Aorta (tissue), 5 donors: Measurements from ENCODE around the gene TMEM253. TPM values are rescaled to one million over a fixed set of nuclear protein-coding genes. Genes with fewer than 3 reads are reported as not detected.

Source experiments
- ATAC-seq: fragments of 200-7000 bp; cut with Tn5 transposase; one replicate; pipeline ENCODE4 v1.9.1; 2022; ENCODE audit warnings: moderate library complexity; ENCODE audit not compliant: low FRiP score
- DNase-seq, 2 donors: peaks; one replicate each; pipeline ENCODE4 v3.0.0-alpha.2; 2020
- H3K27ac ChIP-seq, 2 donors: one replicate each; pipeline ENCODE4 v1.5.1; 2013; ENCODE audit warnings: low read length in 2 of 2, mild to moderate bottlenecking in 2 of 2, moderate library complexity in 2 of 2, control low read depth in 1 of 2, inconsistent platforms in 1 of 2, low read depth in 1 of 2
- H3K27me3 ChIP-seq, 2 donors: one replicate each; pipeline ENCODE4 v1.6.1; 2013; ENCODE audit warnings: control low read depth in 1 of 2, low read length in 1 of 2, mild to moderate bottlenecking in 1 of 2, moderate library complexity in 1 of 2; ENCODE audit not compliant: insufficient read depth in 2 of 2, control insufficient read depth in 1 of 2
- H3K36me3 ChIP-seq, 2 donors: one replicate each; pipeline ENCODE4 v1.6.1; 2013; ENCODE audit warnings: control low read depth in 1 of 2, low read length in 1 of 2, mild to moderate bottlenecking in 1 of 2; ENCODE audit not compliant: insufficient read depth in 2 of 2, control insufficient read depth in 1 of 2
- H3K4me1 ChIP-seq, 2 donors: one replicate each; pipeline ENCODE4 v1.6.1; 2013; ENCODE audit warnings: low read length in 2 of 2, control low read depth in 1 of 2, mild to moderate bottlenecking in 1 of 2, moderate library complexity in 1 of 2; ENCODE audit not compliant: insufficient read depth in 2 of 2, control insufficient read depth in 1 of 2
- H3K4me3 ChIP-seq, 2 donors: one replicate each; pipeline ENCODE4 v1.5.1; 2013; ENCODE audit warnings: low read length in 2 of 2, control low read depth in 1 of 2, mild to moderate bottlenecking in 1 of 2
- H3K9me3 ChIP-seq: one replicate; pipeline ENCODE4 v1.6.1; 2013; ENCODE audit warnings: mild to moderate bottlenecking, low read length; ENCODE audit not compliant: control insufficient read depth
- WGBS, 2 donors: extraction: QIAGEN DNeasy Blood & Tissue Kit; methylation state at CpG; one replicate each; pipeline ENCODE4 v1.1.7; 2013; 5-methylcytosine and 5-hydroxymethylcytosine counted together
- intact Hi-C, 2 donors: fragments of 100-400 bp; cut with DNase I; formaldehyde crosslinking; loops; one replicate each; pipeline versions ENCODE4 v1.14.2 to v1.15.0; 2022
- polyA plus RNA-seq, 2 donors: library from polyadenylated mRNA; stranded (reverse); fragments of 200-250 nt; gene quantifications; one replicate each; pipeline ENCODE4 v1.2.3, GENCODE V29; 2013
- total RNA-seq, 2 donors: library from RNA; stranded (reverse); fragmentation: NEBNext Ultra II Directional; extraction: Animal tissue kit (Norgen Biotek cat#: 25700); gene quantifications; one replicate each; pipeline ENCODE4 v1.2.1, GENCODE V29; 2021
- donor health status: healthy with polysubstance abuse.
- donor health status: Bipolar disorder and iron deficiency.
- donor health status: DM: no; HTN: no; CAD: no.
- donor health status: DM: no; HTN: no; CAD: no.
- donor health status: DM: yes; HTN: yes; CAD: no.

TMEM253 gene
- total and polyA plus RNA-seq, 4 donors: 0.64 to 6.4 TPM; not detected in 2

DNA sequence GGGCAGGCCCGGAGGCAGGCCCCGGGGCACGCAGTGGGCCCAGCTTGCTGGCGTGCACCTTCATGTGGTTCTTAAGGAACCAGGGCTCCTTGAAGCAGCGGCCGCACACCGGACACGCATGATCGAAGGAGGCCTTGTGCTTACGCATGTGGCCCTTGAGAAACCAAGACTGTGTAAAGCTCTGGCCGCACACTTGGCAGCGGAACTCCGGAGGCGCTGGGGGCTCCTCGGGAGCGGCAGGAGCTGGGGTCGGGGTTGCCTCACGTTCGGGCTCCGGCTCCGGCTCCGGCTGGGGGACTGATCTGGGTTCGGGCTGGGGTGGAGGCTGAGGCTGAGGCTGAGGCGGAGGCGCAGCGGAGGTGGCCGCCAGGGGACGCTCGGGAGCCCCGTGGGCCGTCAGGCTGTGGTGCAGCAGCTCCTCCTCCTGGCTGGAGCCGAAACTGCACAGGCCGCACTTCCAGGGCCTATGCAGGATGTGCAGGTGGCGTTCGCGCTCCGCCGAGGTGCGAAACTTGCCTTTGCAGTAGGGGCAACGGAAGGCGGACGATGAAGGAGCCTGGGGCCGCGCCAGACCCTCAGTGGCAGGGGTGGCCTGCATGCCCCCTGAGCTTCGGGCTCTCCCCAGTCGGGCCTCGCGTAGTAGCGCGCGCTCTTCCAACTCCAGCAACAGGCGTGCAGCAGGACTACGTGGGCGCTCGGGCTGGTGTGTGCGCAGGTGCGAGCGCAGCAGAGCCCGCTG, 8.4 kb upstream of the TMEM253 start:
- no peaks in the 10 kb centered on the region for H3K27me3 ChIP-seq
- H3K4me3 ChIP-seq: no peak overlapping the region
- no peaks in the 10 kb centered on the region for H3K4me1 ChIP-seq
- WGBS, 2 donors: 41 to 42% methylated on average over 58 to 59 of the region's 59 CpGs
- DNase-seq (peak; percentile 89 to 97), ATAC-seq (peak; percentile 93)
- intact Hi-C loops: loop anchor here (1.0 to 5.0 kb wide), 5 partner anchors 23 to 78 kb away; partner anchors contain the start of gene NDRG2 (in 1 of the 2)
- H3K36me3 ChIP-seq: peaks cover 0 to 5% of the 10 kb centered on the region in 2 donors
- no peak overlapping the region for H3K27ac ChIP-seq
- H3K9me3 ChIP-seq: no peaks in the 10 kb centered on the region

DNA sequence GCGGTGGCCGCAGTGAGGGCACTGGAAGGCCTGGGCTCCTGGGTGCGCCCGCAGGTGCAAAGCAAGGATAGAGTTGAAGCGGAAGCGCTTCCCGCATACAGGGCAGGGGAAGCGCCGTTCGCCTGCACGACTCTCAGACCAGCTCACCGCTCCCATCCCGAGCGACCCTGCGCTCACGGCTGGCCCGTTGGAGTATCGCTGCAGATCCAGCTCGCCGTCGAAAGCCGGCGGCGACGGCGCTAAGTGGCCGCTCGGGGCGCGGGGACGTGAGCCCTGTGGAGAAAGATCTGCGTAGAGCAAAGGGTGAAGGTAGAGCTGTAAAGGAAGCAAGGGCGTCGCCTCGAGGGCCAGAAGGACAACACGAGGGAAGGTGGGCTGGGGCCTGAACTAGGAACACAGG, 7.8 kb upstream of the TMEM253 start:
- no peak overlapping the region for H3K27ac ChIP-seq
- H3K27me3 ChIP-seq: no peaks in the 10 kb centered on the region
- H3K4me3 ChIP-seq: no peak overlapping the region
- H3K4me1 ChIP-seq: no peaks in the 10 kb centered on the region
- H3K36me3 ChIP-seq: peaks cover 0 to 5% of the 10 kb centered on the region in 2 donors
- H3K9me3 ChIP-seq: no peaks in the 10 kb centered on the region
- WGBS, 2 donors: 78 to 79% methylated on average over 36 of the region's 36 CpGs
- intact Hi-C loops: loop anchor here (2.0 to 5.0 kb wide), 4 partner anchors 24 to 78 kb away; partner anchors contain the start of gene NDRG2 (in 1 of the 2)
- ATAC-seq (no peak), DNase-seq (peak in 1 of 2 donors; percentile 75)

DNA sequence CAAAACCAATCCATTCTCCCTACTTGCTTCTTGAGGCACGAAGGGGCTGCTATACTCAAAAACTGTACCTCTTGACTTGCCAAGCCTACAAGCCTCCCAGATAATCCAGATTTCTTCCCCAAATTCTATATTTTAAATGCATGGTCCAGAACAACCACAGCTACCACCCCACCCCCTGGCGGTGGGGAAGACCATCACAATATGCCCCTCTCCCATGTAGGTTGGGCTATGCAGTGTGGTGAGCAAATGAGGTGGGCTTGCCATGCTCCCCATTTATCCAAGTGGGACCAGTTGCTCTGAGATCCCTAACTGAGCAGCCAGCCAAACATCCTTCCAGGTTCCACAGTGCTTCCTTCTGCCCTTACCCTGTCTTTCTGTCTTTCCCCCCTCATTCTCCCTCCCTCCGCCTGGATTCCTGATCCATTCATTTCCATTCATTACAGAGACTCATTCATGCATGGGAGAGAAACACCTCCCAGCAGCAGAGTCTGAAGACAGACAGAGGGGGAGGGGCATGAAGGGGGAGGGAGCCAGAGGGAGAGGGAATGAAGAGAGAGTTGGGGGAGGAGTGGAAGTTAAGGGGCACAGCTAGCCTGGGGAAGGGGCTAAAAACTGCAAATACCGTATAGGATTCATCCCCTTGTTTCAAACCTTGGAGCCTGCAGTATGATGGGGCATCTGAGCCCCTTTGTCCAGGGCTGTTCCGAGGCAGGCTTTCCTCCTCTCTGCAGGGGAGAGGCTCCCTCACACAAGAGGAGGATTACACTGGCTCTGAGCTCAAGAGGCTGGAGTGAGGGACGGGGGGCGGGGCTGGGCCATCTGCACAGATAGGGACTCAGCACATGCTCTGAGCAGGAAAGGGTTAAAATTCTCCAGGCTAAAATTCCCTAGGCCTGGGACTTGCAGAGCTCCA, 6.8 kb upstream of the TMEM253 start:
- no peaks in the 10 kb centered on the region for H3K4me1 ChIP-seq

DNA sequence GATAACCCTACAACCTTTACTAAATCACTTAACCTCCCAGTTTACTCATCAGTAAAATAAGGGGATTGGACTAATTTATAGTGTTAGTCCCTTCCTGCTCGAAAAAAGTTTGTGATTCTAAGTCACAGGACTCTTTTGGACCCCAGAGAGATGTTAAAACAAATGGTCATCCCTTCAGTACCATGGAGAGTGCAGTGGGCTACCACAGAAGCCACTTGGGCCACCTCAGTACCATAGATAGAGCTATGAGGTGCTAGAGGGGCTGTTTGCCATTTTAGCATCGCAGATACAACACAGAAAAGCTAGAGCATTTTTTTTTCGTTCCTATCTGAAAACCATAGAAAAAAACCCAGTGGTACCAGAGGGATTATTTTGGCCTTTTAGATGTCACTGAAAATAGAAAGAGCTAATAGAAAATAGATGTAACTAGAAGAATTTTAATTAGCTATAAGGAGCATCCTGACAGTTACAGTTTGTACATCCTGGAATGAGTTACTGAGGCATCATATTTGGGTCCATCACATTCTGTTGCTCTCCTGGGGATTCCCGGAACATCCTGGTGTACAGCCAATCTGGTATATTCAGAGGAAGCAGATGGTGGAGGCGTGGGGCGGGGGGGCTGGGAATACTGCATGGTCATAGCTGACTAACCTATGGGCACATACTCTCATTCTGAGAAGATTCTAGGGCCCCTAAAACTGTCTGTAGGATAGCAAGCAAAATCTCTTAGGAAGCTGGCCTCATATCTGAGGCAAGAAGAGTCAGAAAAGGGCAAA, 5.2 kb upstream of the TMEM253 start:
- Histone ChIP-seq H3K4me3 (no peak overlapping the region), H3K27me3 (no peaks in the 10 kb centered on the region), H3K36me3 (no peaks in the 10 kb centered on the region), H3K27ac (no peak overlapping the region), H3K9me3 (no peaks in the 10 kb centered on the region), H3K4me1 (no peaks in the 10 kb centered on the region)
- WGBS, 2 donors: 55 to 58% methylated on average over 6 of the region's 6 CpGs
- no peak for DNase-seq
- intact Hi-C loops: no loop called here
- ATAC-seq: no peak

More for the DNA sequence above, 6.8 kb upstream of the TMEM253 start:
- ATAC-seq: no peak
- intact Hi-C loops: loop anchor here (2.0 to 5.0 kb wide), 4 partner anchors 25 to 79 kb away; partner anchors contain the start of gene NDRG2 (in 1 of the 2)
- DNase-seq: no peak
- 32 to 39% methylated on average over 7 of the region's 7 CpGs for WGBS, 2 donors
- Histone ChIP-seq H3K27ac (no peak overlapping the region), H3K36me3 (peaks cover 0 to 2% of the 10 kb centered on the region in 2 donors), H3K4me3 (no peak overlapping the region), H3K9me3 (no peaks in the 10 kb centered on the region), H3K27me3 (no peaks in the 10 kb centered on the region)

DNA sequence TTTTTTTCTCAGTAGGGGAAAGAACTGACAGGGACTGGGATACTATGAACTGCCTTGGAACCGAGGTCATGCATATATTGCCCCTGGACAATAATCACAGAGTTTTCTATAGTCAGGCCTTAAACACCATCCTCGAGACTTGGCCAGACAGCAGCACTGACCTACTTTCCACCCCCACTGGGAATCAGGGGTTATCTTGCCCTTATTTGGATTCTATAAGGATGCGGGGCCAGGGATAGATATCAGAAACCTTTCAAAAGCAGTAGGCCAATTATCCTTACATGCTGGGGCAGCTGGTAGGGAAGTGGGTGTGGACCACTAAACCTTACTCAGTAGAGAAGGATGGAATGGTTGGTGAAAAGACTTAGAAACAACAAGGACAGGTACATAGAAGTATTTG, 4.4 kb upstream of the TMEM253 start:
- H3K4me1 ChIP-seq: no peaks in the 10 kb centered on the region

DNA sequence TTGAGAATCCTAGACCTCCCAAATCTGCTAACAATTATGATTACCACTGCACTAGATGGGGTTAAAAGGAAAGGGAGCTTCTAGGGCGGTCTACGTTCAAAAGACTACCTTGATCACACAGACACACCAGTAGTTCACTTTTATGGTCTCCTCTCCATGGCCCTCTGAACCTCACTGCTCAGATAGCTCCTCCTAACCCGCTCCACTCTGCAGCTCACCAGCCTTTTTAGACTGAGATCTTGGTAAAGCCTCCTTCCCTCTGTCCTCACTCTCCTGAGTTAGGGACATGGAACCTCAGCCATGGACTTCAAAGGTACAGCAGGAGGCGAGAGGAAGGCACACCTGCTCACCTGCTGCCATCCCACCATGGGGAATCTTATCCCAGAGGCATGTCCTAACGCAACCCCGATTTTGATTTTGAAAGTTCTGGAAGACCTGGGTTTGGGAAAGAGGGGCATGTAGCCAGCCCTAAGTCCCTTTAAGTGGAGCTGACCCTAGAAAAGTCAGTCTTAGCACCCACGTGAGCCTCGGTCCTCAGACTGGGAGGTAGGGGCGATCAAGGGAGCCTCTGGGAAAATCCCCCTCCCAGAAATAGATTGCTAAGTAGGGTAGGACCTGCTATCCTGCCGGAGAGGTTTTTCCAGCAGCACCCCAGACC, 3.8 kb upstream of the TMEM253 start:
- H3K4me1 ChIP-seq: no peaks in the 10 kb centered on the region
- H3K4me3 ChIP-seq: peak overlapping the region in 1 of 2 donors; percentile 84
- DNase-seq (no peak), ATAC-seq (peak; percentile 1)
- WGBS, 2 donors: 28 to 34% methylated on average over 10 of the region's 10 CpGs
- H3K27me3 ChIP-seq: no peaks in the 10 kb centered on the region
- intact Hi-C loops: no loop called here
- H3K27ac ChIP-seq: peak overlapping the region; percentile 65 to 97
- H3K9me3 ChIP-seq: no peaks in the 10 kb centered on the region
- H3K36me3 ChIP-seq: no peaks in the 10 kb centered on the region

More for the DNA sequence above, 4.4 kb upstream of the TMEM253 start:
- Histone ChIP-seq H3K9me3 (no peaks in the 10 kb centered on the region), H3K36me3 (no peaks in the 10 kb centered on the region), H3K27me3 (no peaks in the 10 kb centered on the region), H3K27ac (no peak overlapping the region), H3K4me3 (no peak overlapping the region)
- intact Hi-C loops: no loop called here
- WGBS, 2 donors: 44 to 56% methylated on average over 3 of the region's 3 CpGs
- DNase-seq (no peak), ATAC-seq (no peak)

DNA sequence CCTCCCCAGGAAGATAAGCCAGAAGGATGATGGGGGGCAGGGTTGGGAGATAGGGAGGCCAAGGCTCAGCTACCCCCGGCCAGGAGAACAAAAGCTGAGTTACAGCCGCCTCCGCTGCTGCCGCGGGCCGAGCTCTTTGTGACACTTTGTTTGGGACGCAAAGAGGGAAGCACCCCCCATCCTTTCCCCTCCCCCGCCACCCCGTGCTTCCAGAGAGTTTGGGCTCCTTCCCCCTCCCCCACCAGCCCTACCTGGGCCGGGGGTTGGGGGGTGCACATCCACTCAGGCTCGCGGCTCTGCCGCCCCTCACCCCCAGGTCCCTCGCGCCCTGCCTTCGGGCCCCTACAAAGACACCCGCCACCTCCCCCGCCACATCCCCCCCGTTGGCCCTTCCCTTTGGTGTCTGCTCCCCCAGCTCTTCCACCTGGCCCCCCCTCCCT, 3.2 kb upstream of the TMEM253 start:
- Histone ChIP-seq H3K4me3 (peak overlapping the region; percentile 84 to 97), H3K4me1 (no peaks in the 10 kb centered on the region), H3K27ac (peak overlapping the region; percentile 65 to 97), H3K27me3 (no peaks in the 10 kb centered on the region), H3K9me3 (no peaks in the 10 kb centered on the region), H3K36me3 (no peaks in the 10 kb centered on the region)
- ATAC-seq (peak; percentile 9), DNase-seq (peak; percentile 61 to 80)
- WGBS, 2 donors: 0 to 2% methylated on average over 14 to 19 of the region's 19 CpGs
- intact Hi-C loops: no loop called here
